HepG2 (cell line): ENCODE measurements around the gene SCYGR5. TPM values are rescaled to one million over a fixed set of nuclear protein-coding genes. Genes with fewer than 3 reads are reported as not detected.

Source experiments
- ATAC-seq: fragments of 200-7000 bp; cut with Tn5 transposase; 3 replicates; pipeline ENCODE4 v1.9.1; 2020; ENCODE audit warnings: mild to moderate bottlenecking, moderate library complexity
- BruUV-seq: library from RNA; stranded (reverse); fragments of 400-500 nt; replicated peaks from 2 replicates; lab custom pipeline; 2021; lab: Mats Ljungman, UMichigan
- CTCF ChIA-PET: fragments of 300-600 bp; formaldehyde crosslinking; extraction: SDS; loops from one replicate; lab custom pipeline; 2021; ENCODE audit warnings: low total read pairs, inconsistent platforms, low intra/inter-chr PET ratio; lab: Yijun Ruan, JAX
- POLR2A ChIA-PET: fragments of 350-600 bp; sonication (Branson Sonifier 250); formaldehyde crosslinking; loops from one replicate; lab custom pipeline; 2020; ENCODE audit warnings: antibody characterized with exemption, inconsistent platforms; lab: Yijun Ruan, JAX
- DNase-seq: peaks from one replicate; pipeline ENCODE4 v3.0.0-alpha.2; 2015; ENCODE audit warnings: low spot score
- FAIRE-seq: peaks from 3 replicates; lab custom pipeline; 2011; peaks lifted over from hg19 to GRCh38; lab: Jason Lieb, UNC
- H2AFZ ChIP-seq: one replicate; pipeline ENCODE4 v1.6.1; 2011; ENCODE audit warnings: low read length, inconsistent platforms
- H3K27ac ChIP-seq: fragments of 300-600 bp; 3 replicates; pipeline ENCODE4 v1.8.0; 2011; ENCODE audit warnings: mixed run types, mild to moderate bottlenecking, mixed read lengths, low read length, inconsistent platforms; ENCODE audit not compliant: insufficient read depth; ENCODE audit errors: extremely low read length
- H3K27me3 ChIP-seq, 2 experiments: fragments of 200-600 bp in 1 of 2; 2 replicates in 1 of 2; 3 replicates in 1 of 2; pipeline versions ENCODE4 v1.6.0 to v1.8.0; 2011; ENCODE audit warnings: low read length in 2 of 2, mild to moderate bottlenecking in 2 of 2, moderate library complexity in 2 of 2, inconsistent platforms in 1 of 2; ENCODE audit not compliant: insufficient read depth in 2 of 2, control insufficient read depth in 1 of 2
- H3K36me3 ChIP-seq, 2 experiments: fragments of 200-600 bp in 1 of 2; replicated peaks in 1 of 2; 2 replicates in 1 of 2; 3 replicates in 1 of 2; pipeline versions ENCODE4 v1.5.1 to v1.8.0; 2011; ENCODE audit warnings: low read length in 2 of 2, inconsistent platforms in 1 of 2; ENCODE audit not compliant: insufficient read depth in 2 of 2, control insufficient read depth in 1 of 2
- H3K4me1 ChIP-seq: 2 replicates; pipeline ENCODE4 v1.5.1; 2012; ENCODE audit warnings: low read length, inconsistent platforms; ENCODE audit not compliant: insufficient read depth
- H3K4me2 ChIP-seq: 2 replicates; pipeline ENCODE4 v1.6.0; 2011; ENCODE audit warnings: low read depth, low read length, inconsistent platforms
- H3K4me3 ChIP-seq, 3 experiments: fragments of 200-600 bp in 1 of 3; sonication (generic), shearing (Covaris generic) in 1 of 3; replicated peaks in 1 of 3; 2 replicates each; pipeline ENCODE4 v1.5.1; 2011 to 2016; ENCODE audit warnings: low read length in 3 of 3, inconsistent platforms in 2 of 3, low read depth in 2 of 3, mild to moderate bottlenecking in 2 of 3, control low read depth in 1 of 3, mixed read lengths in 1 of 3; ENCODE audit not compliant: insufficient read depth in 1 of 3
- H3K79me2 ChIP-seq: one replicate; pipeline ENCODE4 v1.6.1; 2011; ENCODE audit warnings: low read length, inconsistent platforms; ENCODE audit not compliant: insufficient read depth
- H3K9ac ChIP-seq: 2 replicates; pipeline ENCODE4 v1.6.0; 2011; ENCODE audit warnings: mild to moderate bottlenecking, low read depth, low read length, inconsistent platforms; ENCODE audit not compliant: insufficient read depth
- H3K9me3 ChIP-seq: 2 replicates; pipeline ENCODE4 v1.5.1; 2012; ENCODE audit warnings: mild to moderate bottlenecking, low read length
- H4K20me1 ChIP-seq: 2 replicates; pipeline ENCODE4 v1.6.0; 2011; ENCODE audit warnings: inconsistent platforms, mild to moderate bottlenecking, low read length, moderate library complexity; ENCODE audit not compliant: insufficient read depth
- CENPT ChIP-seq: sonication (generic); formaldehyde crosslinking; IDR thresholded peaks from 2 replicates; pipeline ENCODE4 v1.8.0; 2022; ENCODE audit warnings: low read depth, mild to moderate bottlenecking, moderate library complexity, missing genetic modification reagents
- GABPB1 ChIP-seq: IDR thresholded peaks from 2 replicates; pipeline ENCODE4 v1.6.1; 2016; ENCODE audit warnings: mild to moderate bottlenecking, missing genetic modification reagents, moderate library complexity, missing compliant biosample characterization
- GRHL1 ChIP-seq: sonication (generic); formaldehyde crosslinking; conservative IDR thresholded peaks from 2 replicates; pipeline ENCODE4 v1.8.0; 2022; ENCODE audit warnings: missing genetic modification reagents
- POLR2AphosphoS2 ChIP-seq: IDR thresholded peaks from 2 replicates; pipeline ENCODE4 v1.6.1; 2011; ENCODE audit warnings: low read depth, low read length, improper control_type of control experiment
- SRSF1 ChIP-seq: fragments of 200-400 bp; formaldehyde crosslinking; optimal IDR thresholded peaks from 2 replicates; pipeline ENCODE3; 2017; ENCODE audit warnings: mild to moderate bottlenecking, low read depth, low read length, moderate library complexity
- SUZ12 ChIP-seq: fragments of 150-350 bp; IDR thresholded peaks from 2 replicates; pipeline ENCODE4 v1.6.1; 2014; ENCODE audit warnings: low read depth, low read length
- TBX2 ChIP-seq: sonication (generic); formaldehyde crosslinking; IDR thresholded peaks from 2 replicates; pipeline ENCODE4 v1.5.0; 2020; ENCODE audit warnings: missing genetic modification reagents, mild to moderate bottlenecking, borderline replicate concordance
- TGIF2 ChIP-seq: IDR thresholded peaks from 2 replicates; pipeline ENCODE4 v1.6.1; 2016; ENCODE audit warnings: control low read depth, missing compliant biosample characterization
- ZKSCAN8 ChIP-seq: IDR thresholded peaks from 2 replicates; pipeline ENCODE4 v1.6.1; 2016; ENCODE audit warnings: borderline replicate concordance, missing genetic modification reagents, missing compliant biosample characterization
- ZNF232 ChIP-seq: sonication (generic); formaldehyde crosslinking; IDR thresholded peaks from 2 replicates; pipeline ENCODE4 v1.4.0; 2020; ENCODE audit warnings: missing genetic modification reagents, borderline replicate concordance
- ZNF296 ChIP-seq: sonication (generic); formaldehyde crosslinking; conservative IDR thresholded peaks from 2 replicates; pipeline ENCODE4 v1.5.0; 2020; ENCODE audit warnings: mild to moderate bottlenecking, missing genetic modification reagents
- ZNF343 ChIP-seq: sonication (generic); formaldehyde crosslinking; IDR thresholded peaks from 2 replicates; pipeline ENCODE4 v1.4.0; 2020; ENCODE audit warnings: mild to moderate bottlenecking, missing genetic modification reagents
- ZNF383 ChIP-seq: sonication (generic); formaldehyde crosslinking; IDR thresholded peaks from 2 replicates; pipeline ENCODE4 v1.4.0; 2020; ENCODE audit warnings: missing genetic modification reagents, mild to moderate bottlenecking, borderline replicate concordance
- ZNF558 ChIP-seq: sonication (generic); formaldehyde crosslinking; IDR thresholded peaks from 2 replicates; pipeline ENCODE4 v1.9.0; 2022; ENCODE audit warnings: mild to moderate bottlenecking, missing genetic modification reagents, borderline replicate concordance
- ZNF781 ChIP-seq: sonication (generic); formaldehyde crosslinking; IDR thresholded peaks from 2 replicates; pipeline ENCODE4 v1.5.1; 2020; ENCODE audit warnings: borderline replicate concordance, mild to moderate bottlenecking, missing genetic modification reagents; ENCODE audit errors: not compliant biosample characterization
- WGBS: methylation state at CpG from one replicate; pipeline ENCODE4 v1.1.6; 2017; ENCODE audit warnings: low lambda C conversion rate; 5-methylcytosine and 5-hydroxymethylcytosine counted together
- in situ Hi-C: cut with HindIII; loops from 2 replicates; pipeline ENCODE4 v1.10.0; 2017; ENCODE audit warnings: low pct_unique_long_range_greater_than_20kb; ENCODE audit not compliant: extremely low pct_ligation_motif_present
- intact Hi-C: fragments of 100-400 bp; cut with micrococcal nuclease; formaldehyde crosslinking; loops from one replicate; pipeline ENCODE4 v1.10.0; 2022; ENCODE audit not compliant: unreplicated experiment
- polyA plus RNA-seq, 8 experiments: library from polyadenylated mRNA; depleted of rRNA in 3 of 8; stranded (reverse) in 7 of 8; unstranded in 1 of 8; fragments of >200 nt; fragmentation: Illumina TruSeq in 4 of 8; extraction: Trizol in 4 of 8; gene quantifications; 2 replicates each; pipeline versions ENCODE4 v1.2.1 to v1.2.3, GENCODE V29; 2011 to 2016; ENCODE audit warnings: low read depth in 4 of 8, missing spikeins in 1 of 8, mixed read lengths in 1 of 8; ENCODE audit not compliant: insufficient read depth in 1 of 8
- total RNA-seq, 5 experiments: library from RNA; depleted of rRNA; stranded (reverse); fragments of >200 nt; fragmentation: Illumina TruSeq; extraction: Trizol; gene quantifications; 2 replicates each; pipeline ENCODE4 v1.2.3, GENCODE V29; 2016; ENCODE audit warnings: low read depth in 1 of 5

Gene SCYGR5
- total and polyA plus RNA-seq, 2 of the 13 experiments (the other 11 are each of a cell fraction or from before 2014, with no cell fraction given) = not detected

DNA sequence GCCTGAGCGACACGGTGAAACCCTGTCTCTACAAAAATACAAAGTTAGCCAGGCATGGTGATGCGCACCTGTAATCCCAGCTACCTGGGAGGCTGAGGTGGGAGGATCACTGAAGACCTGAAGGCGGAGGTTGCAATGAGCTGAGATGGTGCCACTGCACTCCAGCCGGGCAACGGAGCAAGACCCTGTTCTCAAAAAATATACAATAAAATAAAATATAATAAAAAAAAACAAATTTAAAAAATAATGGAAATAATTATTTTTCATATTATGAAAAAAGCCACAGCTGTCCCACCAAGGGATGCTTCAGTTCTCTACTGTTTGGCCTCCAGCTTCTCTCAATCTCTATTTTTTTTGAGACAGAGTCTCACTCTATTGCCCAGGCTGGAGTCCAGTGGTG is 40.8 kb downstream of the SCYGR5 start:
- H2AFZ ChIP-seq = no peak overlapping the region
- no peak for FAIRE-seq
- 81% methylated on average over 6 of the region's 6 CpGs for WGBS
- CTCF ChIA-PET = no interaction called here
- H3K4me1 ChIP-seq = peaks cover 30% of the 10 kb centered on the region
- H3K4me3 ChIP-seq = no peak overlapping the region
- no peak overlapping the region for H3K27ac ChIP-seq
- no peaks in the 10 kb centered on the region for H3K27me3 ChIP-seq
- no peak for ATAC-seq
- H3K4me2 ChIP-seq = no peak overlapping the region
- no TSS peak for BruUV-seq
- TF ChIP-seq TGIF2 (CRISPR knock-in tag) (no peak), SUZ12 (no peak), POLR2AphosphoS2 (no peak), ZKSCAN8 (CRISPR knock-in tag) (no peak), TBX2 (no peak), ZNF558 (CRISPR knock-in tag) (no peak), ZNF232 (CRISPR knock-in tag) (no peak), GRHL1 (CRISPR knock-in tag) (no peak), ZNF343 (no peak), ZNF296 (CRISPR knock-in tag) (no peak), ZNF781 (CRISPR knock-in tag) (no peak), ZNF383 (CRISPR knock-in tag) (no peak), GABPB1 (CRISPR knock-in tag) (no peak), SRSF1 (no peak), CENPT (CRISPR knock-in tag) (no peak)
- TF ChIP-seq, all 625 proteins: peak for 0
- Histone ChIP-seq H3K79me2 (no peaks in the 10 kb centered on the region), H3K36me3 (no peaks in the 10 kb centered on the region), H4K20me1 (no peaks in the 10 kb centered on the region), H3K9me3 (no peaks in the 10 kb centered on the region), H3K9ac (no peak overlapping the region)
- intact Hi-C loops = no loop called here
- in situ Hi-C loops = no loop called here
- POLR2A ChIA-PET = no interaction called here
- DNase-seq = no peak
